GOT3 (cell line): ENCODE data around the gene KREMEN2.

Experiments used
- DNase-seq: peaks from one replicate; lab custom pipeline; 2025; ENCODE audit warnings: mixed read lengths; lab: John Stamatoyannopoulos, UW

The KREMEN2 gene

GRCh38 chr16:3003582-3004270 is 39.7 kb downstream of the KREMEN2 start:
- DNase-seq, result peak; percentile 61

DNA sequence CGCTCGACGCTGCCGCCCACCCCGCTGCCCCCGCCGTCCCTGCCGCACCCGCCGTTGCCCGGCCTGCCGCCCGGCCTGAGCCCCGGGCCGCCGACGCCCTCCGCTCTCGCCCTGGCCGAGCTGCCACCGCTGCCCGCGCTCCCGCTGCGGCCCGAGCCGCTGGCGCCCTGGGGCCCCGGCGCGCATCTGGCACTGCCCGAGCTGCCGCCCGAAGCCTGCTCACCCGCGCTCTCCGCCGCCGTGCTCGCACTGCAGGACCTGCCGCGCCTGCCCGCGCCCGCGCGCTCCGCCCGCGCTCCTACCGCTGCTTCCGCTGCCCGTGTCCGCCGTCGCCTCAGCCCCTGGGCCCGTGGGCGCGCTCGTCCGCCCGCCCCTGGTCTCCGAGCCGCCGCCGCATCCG is 40.2 kb downstream of the KREMEN2 start:
- no peak for DNase-seq

DNA sequence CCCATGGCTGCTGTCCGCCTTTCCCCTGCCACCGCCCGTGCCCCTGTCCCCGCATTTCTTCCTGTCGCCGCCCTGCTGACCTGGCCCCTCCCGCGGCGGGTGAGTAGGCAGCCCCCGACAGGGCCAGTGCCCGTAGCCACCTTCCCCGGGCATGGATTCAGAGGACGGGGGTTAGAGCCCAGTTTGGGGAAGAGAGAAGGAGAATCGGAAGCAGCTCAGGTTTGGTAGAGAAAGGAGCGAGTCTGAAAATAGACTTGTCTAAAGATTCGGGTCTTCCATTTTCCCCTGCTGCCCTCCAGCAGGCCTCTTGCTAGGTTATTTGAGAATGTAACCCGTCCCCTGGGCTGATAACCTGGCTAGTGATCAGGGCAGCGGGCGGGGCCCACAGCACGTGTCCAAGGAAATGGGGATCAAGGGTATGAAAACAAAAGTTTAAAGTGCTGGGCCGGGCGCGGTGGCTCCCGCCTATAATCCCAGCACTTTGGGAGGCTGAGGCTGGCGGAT is 40.8 kb downstream of the KREMEN2 start:
- DNase-seq, result no peak

DNA sequence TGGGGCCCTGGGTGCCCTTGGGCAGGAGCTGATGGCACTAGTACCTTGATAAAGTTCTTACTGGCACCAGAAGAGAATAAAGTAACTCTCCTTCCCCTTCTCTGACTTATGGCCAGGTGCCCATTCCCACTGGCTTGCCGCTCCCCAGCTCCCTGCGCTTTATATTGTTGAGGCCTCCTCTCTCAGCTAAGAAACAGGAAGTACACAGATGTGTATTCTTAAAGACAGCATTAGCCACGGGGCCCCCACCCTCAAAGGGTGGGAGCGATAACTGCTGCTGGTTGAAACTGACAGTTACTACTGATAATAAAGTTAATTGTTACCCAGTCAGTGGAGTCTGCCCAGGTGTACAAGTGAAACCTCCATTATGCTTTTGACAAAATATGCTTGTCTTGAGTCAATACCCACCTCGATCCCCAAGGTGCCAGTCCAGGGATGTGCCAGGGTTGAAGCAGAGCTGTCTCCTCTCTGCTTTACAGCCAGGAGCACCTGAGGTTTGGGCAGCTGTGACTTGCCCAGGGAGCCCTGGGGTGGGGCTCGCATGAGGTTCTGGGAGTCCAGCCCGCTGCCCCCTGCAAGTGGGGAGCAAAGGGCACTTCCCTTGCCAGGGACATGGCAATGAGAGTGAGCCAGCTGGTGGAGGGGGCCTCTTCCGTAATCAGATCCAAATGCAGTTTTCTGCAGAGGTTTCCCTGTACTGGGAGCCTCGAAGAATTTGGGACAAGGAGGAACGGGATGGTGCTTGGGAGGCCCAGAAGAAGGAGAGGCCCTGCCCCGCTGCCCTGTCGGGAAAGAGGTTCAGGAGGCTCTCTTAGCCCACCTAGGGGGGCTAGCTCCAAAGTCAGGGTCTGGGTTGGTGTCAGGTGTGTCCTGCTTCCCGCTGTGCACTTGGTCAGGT is 43.2 kb downstream of the KREMEN2 start:
- DNase-seq, result no peak

- no peak for DNase-seq
Observed at GRCh38 chr16:3007957-3008689, 44.0 kb downstream of the KREMEN2 start.

GRCh38 chr16:3008690-3009037 is 44.6 kb downstream of the KREMEN2 start:
- DNase-seq, result no peak

DNA sequence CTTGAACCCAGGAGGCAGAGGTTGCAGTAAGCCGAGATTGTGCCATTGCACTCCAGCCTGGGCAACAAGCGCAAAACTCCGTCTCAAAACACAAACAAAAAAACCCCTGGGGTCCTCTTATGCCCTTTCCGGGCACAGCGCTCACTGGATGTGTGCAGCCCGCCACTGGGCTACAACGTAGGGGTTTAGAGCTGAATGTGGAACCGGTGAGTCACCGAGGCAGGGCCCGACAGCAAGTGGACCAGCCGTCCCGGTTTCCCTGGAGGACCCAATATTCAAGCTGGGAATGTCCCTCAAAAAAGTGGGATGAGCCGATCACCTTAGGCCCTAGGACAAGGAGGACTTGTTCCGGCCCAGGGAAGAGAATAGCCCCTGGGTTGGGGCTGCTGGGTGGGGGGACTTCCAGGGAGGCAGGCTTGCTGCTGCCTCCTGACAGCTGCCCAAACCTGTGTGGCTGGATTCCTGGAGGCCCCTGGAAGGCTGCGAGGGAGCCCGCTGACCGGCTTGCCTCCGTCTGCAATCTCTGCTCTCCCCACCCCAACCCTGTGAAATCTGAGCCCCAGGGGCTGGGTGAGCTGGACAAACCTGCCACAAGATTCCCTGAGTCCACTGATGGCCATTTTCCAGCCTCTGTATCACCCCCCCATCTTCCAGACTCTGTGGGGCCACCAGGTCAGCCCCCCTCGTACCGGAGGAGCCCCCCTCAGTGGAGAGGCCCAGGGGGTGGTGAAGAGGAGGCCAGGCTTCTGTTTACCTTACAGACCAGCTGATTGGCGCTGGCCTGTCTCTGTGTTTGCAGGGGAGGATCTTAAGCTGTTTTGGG is 45.7 kb downstream of the KREMEN2 start:
- no peak for DNase-seq

- DNase-seq, result no peak
Observed at GRCh38 chr16:3010510-3010909, 46.4 kb downstream of the KREMEN2 start.

DNA sequence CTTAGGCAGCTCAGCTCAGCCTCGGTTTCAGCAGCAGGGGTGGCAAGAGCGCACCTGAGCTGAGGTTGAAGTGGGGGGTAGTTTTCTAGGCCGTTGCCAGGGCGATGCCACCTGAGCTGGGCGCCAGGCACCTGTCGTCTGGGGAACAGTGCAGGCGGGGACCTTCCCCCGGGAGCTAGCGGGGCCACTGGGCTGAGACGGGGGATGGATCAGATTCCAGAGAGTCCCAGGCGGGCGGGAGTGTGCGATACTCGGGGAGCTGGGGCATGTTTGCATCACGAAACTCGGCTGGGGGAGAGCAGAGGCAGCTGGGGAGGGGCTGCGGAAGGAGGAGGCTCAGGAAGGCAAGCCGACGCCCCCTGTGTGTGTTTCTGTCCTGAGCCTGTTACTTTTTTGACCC is 48.2 kb downstream of the KREMEN2 start:
- no peak for DNase-seq

- DNase-seq, result no peak
Observed at GRCh38 chr16:3012828-3013420, 48.8 kb downstream of the KREMEN2 start, which contains the start of gene CLDN9. Gene CLDN9 (plus strand): TSS chr16:3012923. CDS start chr16:3013363, 440 bp downstream.

- no peak for DNase-seq
Observed at GRCh38 chr16:3013491-3013951, 49.4 kb downstream of the KREMEN2 start.

- DNase-seq, result no peak
Observed at GRCh38 chr16:3013998-3014690, 50.1 kb downstream of the KREMEN2 start.

DNA sequence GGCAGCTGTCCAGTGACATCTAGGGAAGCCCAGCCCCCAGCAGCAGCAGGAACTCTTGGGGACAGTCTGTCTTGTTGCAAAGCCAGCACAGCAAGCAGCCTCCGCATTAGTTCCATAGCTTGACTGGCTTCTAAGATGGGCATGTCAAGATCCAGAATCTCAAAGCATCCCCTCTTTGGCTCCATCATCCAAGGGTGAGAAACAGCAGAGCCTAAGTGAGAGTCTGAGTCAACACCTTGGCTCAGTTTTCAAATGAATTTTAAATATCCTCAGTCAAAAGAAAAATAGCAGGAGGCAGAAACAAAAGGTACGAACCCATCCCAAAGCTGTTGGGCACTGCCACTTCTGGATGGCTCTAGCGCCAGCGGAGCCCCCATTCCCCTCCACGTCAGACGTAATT is 50.9 kb downstream of the KREMEN2 start:
- DNase-seq, result no peak

- DNase-seq, result no peak
Observed at GRCh38 chr16:3015865-3016521, 51.9 kb downstream of the KREMEN2 start.

- no peak for DNase-seq
Observed at GRCh38 chr16:3017344-3017743, 53.3 kb downstream of the KREMEN2 start.
